DND-41 (cell line): ENCODE data around the gene BMPR1A.

ENCODE experiments used
- ATAC-seq: fragments of 200-7000 bp; cut with Tn5 transposase; 3 replicates; pipeline ENCODE4 v1.9.1; 2021; ENCODE audit warnings: low read depth; ENCODE audit not compliant: insufficient read depth
- DNase-seq: peaks from one replicate; pipeline ENCODE4 v3.0.0-alpha.2; 2020
- H2AFZ ChIP-seq: 2 replicates; pipeline ENCODE4 v1.6.0; 2012; ENCODE audit warnings: low read depth, low read length
- H3K27ac ChIP-seq: 2 replicates; pipeline ENCODE4 v1.5.1; 2012; ENCODE audit warnings: low read length, inconsistent platforms
- H3K27me3 ChIP-seq: fragments of 200-600 bp; sonication (generic); 2 replicates; pipeline ENCODE4 v1.6.0; 2012; ENCODE audit warnings: low read length, mild to moderate bottlenecking, inconsistent platforms; ENCODE audit not compliant: insufficient read depth, poor library complexity
- H3K36me3 ChIP-seq: 2 replicates; pipeline ENCODE4 v1.5.1; 2012; ENCODE audit warnings: low read length, inconsistent platforms; ENCODE audit not compliant: insufficient read depth
- H3K4me1 ChIP-seq: 2 replicates; pipeline ENCODE4 v1.5.1; 2012; ENCODE audit warnings: mild to moderate bottlenecking, low read length; ENCODE audit not compliant: insufficient read depth
- H3K4me2 ChIP-seq: 2 replicates; pipeline ENCODE4 v1.6.0; 2012; ENCODE audit warnings: mild to moderate bottlenecking, moderate library complexity, low read length, inconsistent platforms; ENCODE audit not compliant: insufficient read depth
- H3K4me3 ChIP-seq, 2 experiments: fragments of 200-600 bp in 1 of 2; shearing (Covaris generic) in 1 of 2; 2 replicates each; pipeline ENCODE4 v1.5.1; 2012 to 2016; ENCODE audit warnings: inconsistent platforms in 2 of 2, low read length in 2 of 2, mild to moderate bottlenecking in 2 of 2, low read depth in 1 of 2, moderate library complexity in 1 of 2
- H3K79me2 ChIP-seq: 2 replicates; pipeline ENCODE4 v1.6.0; 2012; ENCODE audit warnings: low read length, inconsistent platforms; ENCODE audit not compliant: insufficient read depth
- H3K9ac ChIP-seq: 2 replicates; pipeline ENCODE4 v1.6.0; 2012; ENCODE audit warnings: low read depth, mild to moderate bottlenecking, inconsistent platforms, low read length, moderate library complexity
- H3K9me3 ChIP-seq: 2 replicates; pipeline ENCODE4 v1.5.1; 2012; ENCODE audit warnings: low read length, moderate library complexity, mild to moderate bottlenecking, inconsistent platforms; ENCODE audit not compliant: insufficient read depth, severe bottlenecking
- H4K20me1 ChIP-seq: 2 replicates; pipeline ENCODE4 v1.6.0; 2012; ENCODE audit warnings: low read length; ENCODE audit not compliant: insufficient read depth
- CTCF ChIP-seq: IDR thresholded peaks from 2 replicates; pipeline ENCODE4 v1.5.1; 2012; ENCODE audit warnings: borderline replicate concordance, low read length, moderate library complexity, mild to moderate bottlenecking; ENCODE audit not compliant: poor library complexity, severe bottlenecking; ENCODE audit errors: extremely low read depth
- EZH2 ChIP-seq: IDR thresholded peaks from 3 replicates; pipeline ENCODE4 v1.6.1; 2012; ENCODE audit warnings: borderline replicate concordance, low read depth, mild to moderate bottlenecking, moderate library complexity, low read length, inconsistent platforms; ENCODE audit not compliant: severe bottlenecking

BMPR1A gene

DNA sequence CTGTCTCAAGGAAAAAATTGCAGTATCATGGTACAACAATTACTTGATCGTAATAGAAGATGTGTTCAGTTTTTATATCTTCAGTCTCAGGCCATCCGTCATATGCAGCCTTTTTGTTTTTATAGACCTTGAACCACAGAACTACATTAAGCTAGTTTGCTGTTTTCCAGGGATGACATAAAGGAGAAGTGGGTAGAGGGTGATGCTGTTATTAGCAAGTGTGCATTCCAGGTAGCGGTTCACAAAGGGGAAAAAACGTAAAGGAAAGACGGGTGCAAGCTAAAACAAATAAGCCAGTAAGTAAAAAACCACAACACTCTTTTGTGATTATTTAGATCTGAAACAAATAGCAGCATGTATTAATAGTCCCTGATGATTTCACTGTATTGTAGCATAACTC, 71.7 kb downstream of the BMPR1A start:
- H3K9ac ChIP-seq, result no peak overlapping the region
- no peaks in the 10 kb centered on the region for H3K36me3 ChIP-seq
- ATAC-seq, result no peak
- no peak overlapping the region for H3K4me2 ChIP-seq
- no peak overlapping the region for H3K4me3 ChIP-seq
- no peaks in the 10 kb centered on the region for H3K9me3 ChIP-seq
- no peak for DNase-seq
- peaks cover 4% of the 10 kb centered on the region; the same call in 1 of the 2 replicates for H4K20me1 ChIP-seq
- H3K4me1 ChIP-seq, result no peaks in the 10 kb centered on the region
- H2AFZ ChIP-seq, result no peak overlapping the region
- H3K79me2 ChIP-seq, result peaks cover 4% of the 10 kb centered on the region
- no peaks in the 10 kb centered on the region for H3K27me3 ChIP-seq
- no peak overlapping the region for H3K27ac ChIP-seq
- TF ChIP-seq EZH2, result no peak
- no peak for TF ChIP-seq CTCF

- DNase-seq (no peak), ATAC-seq (no peak)
- Histone ChIP-seq H3K9me3 (no peaks in the 10 kb centered on the region), H3K4me2 (no peak overlapping the region), H3K79me2 (no peaks in the 10 kb centered on the region), H3K9ac (no peak overlapping the region), H4K20me1 (peaks cover 4% of the 10 kb centered on the region; the same call in 1 of the 2 replicates), H2AFZ (no peak overlapping the region), H3K27me3 (no peaks in the 10 kb centered on the region), H3K4me3 (no peak overlapping the region), H3K36me3 (no peaks in the 10 kb centered on the region), H3K27ac (no peak overlapping the region), H3K4me1 (no peaks in the 10 kb centered on the region)
- TF ChIP-seq CTCF, result no peak
- TF ChIP-seq EZH2, result no peak
Measured at GRCh38 chr10:86829472-86829871, 73.1 kb downstream of the BMPR1A start.

GRCh38 chr10:86830043-86830591, 73.7 kb downstream of the BMPR1A start:
- ATAC-seq (no peak), DNase-seq (no peak)
- TF ChIP-seq EZH2 (no peak), CTCF (no peak)
- no peak overlapping the region for H3K4me3 ChIP-seq
- peaks cover 4% of the 10 kb centered on the region; the same call in 1 of the 2 replicates for H4K20me1 ChIP-seq
- no peaks in the 10 kb centered on the region for H3K9me3 ChIP-seq
- no peak overlapping the region for H3K4me2 ChIP-seq
- no peaks in the 10 kb centered on the region for H3K4me1 ChIP-seq
- H3K36me3 ChIP-seq, result no peaks in the 10 kb centered on the region
- H3K9ac ChIP-seq, result no peak overlapping the region
- H3K27me3 ChIP-seq, result no peaks in the 10 kb centered on the region
- H3K79me2 ChIP-seq, result no peaks in the 10 kb centered on the region
- H3K27ac ChIP-seq, result no peak overlapping the region
- no peak overlapping the region for H2AFZ ChIP-seq

DNA sequence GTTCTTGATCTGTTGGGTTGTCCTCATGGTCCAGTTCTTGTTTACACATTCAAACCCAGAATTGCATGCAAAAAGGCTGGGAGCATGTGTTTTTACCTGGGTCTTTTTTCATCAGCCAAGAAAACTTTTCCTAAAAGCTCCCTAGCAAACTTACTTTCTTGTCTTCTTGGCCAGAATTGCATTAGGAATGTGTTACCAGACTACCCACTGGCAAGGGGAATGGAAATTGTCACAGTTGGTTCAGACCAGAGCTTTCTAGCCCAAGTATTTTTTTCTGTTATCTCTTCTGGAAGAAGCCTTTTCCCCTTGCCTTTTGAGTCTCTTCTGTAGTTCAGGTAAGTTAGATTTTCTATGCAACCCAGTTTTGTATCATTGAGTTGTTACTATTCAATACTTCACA, 77.5 kb downstream of the BMPR1A start:
- Histone ChIP-seq H2AFZ (no peak overlapping the region), H3K4me3 (no peak overlapping the region), H3K27ac (no peak overlapping the region), H4K20me1 (peaks cover 4% of the 10 kb centered on the region; the same call in 1 of the 2 replicates), H3K4me2 (no peak overlapping the region), H3K9me3 (no peaks in the 10 kb centered on the region), H3K9ac (no peak overlapping the region), H3K4me1 (no peaks in the 10 kb centered on the region), H3K36me3 (no peaks in the 10 kb centered on the region), H3K27me3 (no peaks in the 10 kb centered on the region), H3K79me2 (no peaks in the 10 kb centered on the region)
- TF ChIP-seq EZH2 (no peak), CTCF (no peak)
- no peak for ATAC-seq
- no peak for DNase-seq
